Neural crest cell (in vitro differentiated cells): ENCODE results near the gene RNF144A. TPM values are rescaled to one million over a fixed set of nuclear protein-coding genes. Genes with fewer than 3 reads are reported as not detected.

Experiments used
- DNase-seq: peaks from one replicate; pipeline ENCODE4 v3.0.0; 2021; ENCODE audit warnings: low read depth, mixed read lengths, low spot score
- H3K27ac Mint-ChIP-seq: one replicate; pipeline ENCODE4 v1.8.0; 2021; ENCODE audit warnings: mild to moderate bottlenecking, mixed read lengths; ENCODE audit not compliant: unreplicated experiment
- H3K27me3 Mint-ChIP-seq: 2 replicates; pipeline ENCODE4 v1.8.0; 2021; ENCODE audit warnings: low read depth, mild to moderate bottlenecking, mixed read lengths
- H3K36me3 Mint-ChIP-seq: 2 replicates; pipeline ENCODE4 v1.8.0; 2021; ENCODE audit warnings: low read depth, mild to moderate bottlenecking, mixed read lengths
- H3K4me1 Mint-ChIP-seq: 2 replicates; pipeline ENCODE4 v1.8.0; 2021; ENCODE audit warnings: mixed read lengths
- H3K4me3 Mint-ChIP-seq: one replicate; pipeline ENCODE4 v1.8.0; 2021; ENCODE audit warnings: mild to moderate bottlenecking, mixed read lengths
- H3K9me3 Mint-ChIP-seq: 2 replicates; pipeline ENCODE4 v1.8.0; 2021; ENCODE audit warnings: mixed read lengths
- total RNA-seq: library from RNA; stranded (reverse); gene quantifications from 2 replicates; pipeline ENCODE4 v1.2.1, GENCODE V29; 2021
- TF ChIP-seq, protein P1 (sequence below): fragments of 200-600 bp; sonication (generic); conservative IDR thresholded peaks from 2 replicates; pipeline ENCODE4 v1.5.0; 2021; ENCODE audit warnings: antibody characterized with exemption, mild to moderate bottlenecking

RNF144A gene
- total RNA-seq, 1 donor from 2014 or later = 49.6 TPM

GRCh38 chr2:6940820-6941219, 23.6 kb downstream of the RNF144A start:
- no peak for DNase-seq
- Mint-ChIP-seq H3K27me3 (no peaks in the 10 kb centered on the region), H3K36me3 (peaks cover 34% of the 10 kb centered on the region), H3K4me1 (peaks cover 37% of the 10 kb centered on the region), H3K4me3 (no peak overlapping the region), H3K27ac (no peak overlapping the region), H3K9me3 (no peaks in the 10 kb centered on the region)
- TF ChIP-seq, protein P1, sequence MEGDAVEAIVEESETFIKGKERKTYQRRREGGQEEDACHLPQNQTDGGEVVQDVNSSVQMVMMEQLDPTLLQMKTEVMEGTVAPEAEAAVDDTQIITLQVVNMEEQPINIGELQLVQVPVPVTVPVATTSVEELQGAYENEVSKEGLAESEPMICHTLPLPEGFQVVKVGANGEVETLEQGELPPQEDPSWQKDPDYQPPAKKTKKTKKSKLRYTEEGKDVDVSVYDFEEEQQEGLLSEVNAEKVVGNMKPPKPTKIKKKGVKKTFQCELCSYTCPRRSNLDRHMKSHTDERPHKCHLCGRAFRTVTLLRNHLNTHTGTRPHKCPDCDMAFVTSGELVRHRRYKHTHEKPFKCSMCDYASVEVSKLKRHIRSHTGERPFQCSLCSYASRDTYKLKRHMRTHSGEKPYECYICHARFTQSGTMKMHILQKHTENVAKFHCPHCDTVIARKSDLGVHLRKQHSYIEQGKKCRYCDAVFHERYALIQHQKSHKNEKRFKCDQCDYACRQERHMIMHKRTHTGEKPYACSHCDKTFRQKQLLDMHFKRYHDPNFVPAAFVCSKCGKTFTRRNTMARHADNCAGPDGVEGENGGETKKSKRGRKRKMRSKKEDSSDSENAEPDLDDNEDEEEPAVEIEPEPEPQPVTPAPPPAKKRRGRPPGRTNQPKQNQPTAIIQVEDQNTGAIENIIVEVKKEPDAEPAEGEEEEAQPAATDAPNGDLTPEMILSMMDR = no peak

DNA sequence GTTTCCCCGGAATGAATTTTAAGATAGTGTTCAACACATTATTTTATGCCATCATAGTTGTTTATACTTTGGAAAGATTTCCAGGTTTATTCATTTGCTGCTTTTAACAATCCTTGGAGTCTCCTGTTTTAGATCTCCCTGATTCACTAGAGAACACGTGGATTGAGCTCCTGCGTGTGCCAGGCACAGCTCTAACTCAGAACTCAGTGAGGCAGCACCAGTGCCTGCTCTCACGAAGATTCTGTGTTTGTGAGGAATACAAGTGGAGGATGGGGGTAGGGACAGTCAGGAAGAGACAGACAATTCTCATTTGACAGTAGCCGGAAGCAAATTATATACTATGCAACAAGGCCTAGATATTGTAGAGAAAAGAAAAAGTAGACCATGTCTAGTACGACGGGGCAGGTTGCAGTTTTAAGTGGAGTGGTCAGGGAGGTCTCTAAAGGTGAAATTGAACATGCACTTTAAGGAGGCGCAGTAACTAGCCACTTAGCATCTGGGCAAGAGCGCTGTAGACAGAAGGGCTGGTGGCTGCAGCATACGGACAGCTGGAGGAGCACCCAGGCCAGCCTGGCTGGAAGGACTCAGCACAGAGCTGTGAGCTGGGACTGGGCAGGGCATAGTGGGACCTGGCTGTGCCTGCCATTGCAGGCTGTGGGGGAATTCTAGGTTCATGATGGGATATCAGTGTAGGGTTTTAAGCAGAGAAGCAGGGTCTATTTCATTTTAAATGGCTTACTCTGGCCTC, 24.3 kb downstream of the RNF144A start:
- Mint-ChIP-seq H3K36me3 (peaks cover 34% of the 10 kb centered on the region), H3K9me3 (no peaks in the 10 kb centered on the region), H3K4me3 (no peak overlapping the region), H3K4me1 (peaks cover 32% of the 10 kb centered on the region), H3K27me3 (no peaks in the 10 kb centered on the region), H3K27ac (peak overlapping the region; percentile 4)
- no peak for DNase-seq
- TF ChIP-seq, protein P1 = no peak

GRCh38 chr2:6942848-6943247, 25.6 kb downstream of the RNF144A start:
- peaks cover 27% of the 10 kb centered on the region for H3K4me1 Mint-ChIP-seq
- H3K4me3 Mint-ChIP-seq = no peak overlapping the region
- TF ChIP-seq, protein P1 = no peak
- no peaks in the 10 kb centered on the region for H3K9me3 Mint-ChIP-seq
- no peaks in the 10 kb centered on the region for H3K27me3 Mint-ChIP-seq
- H3K27ac Mint-ChIP-seq = peak overlapping the region; percentile 61
- no peak for DNase-seq
- peaks cover 36% of the 10 kb centered on the region for H3K36me3 Mint-ChIP-seq

- Mint-ChIP-seq H3K9me3 (no peaks in the 10 kb centered on the region), H3K27ac (no peak overlapping the region), H3K27me3 (no peaks in the 10 kb centered on the region), H3K36me3 (peaks cover 39% of the 10 kb centered on the region), H3K4me1 (peaks cover 26% of the 10 kb centered on the region), H3K4me3 (no peak overlapping the region)
- no peak for DNase-seq
- TF ChIP-seq, protein P1 = no peak
These were observed 26.3 kb downstream of the RNF144A start for GRCh38 chr2:6943523-6943922.

DNA sequence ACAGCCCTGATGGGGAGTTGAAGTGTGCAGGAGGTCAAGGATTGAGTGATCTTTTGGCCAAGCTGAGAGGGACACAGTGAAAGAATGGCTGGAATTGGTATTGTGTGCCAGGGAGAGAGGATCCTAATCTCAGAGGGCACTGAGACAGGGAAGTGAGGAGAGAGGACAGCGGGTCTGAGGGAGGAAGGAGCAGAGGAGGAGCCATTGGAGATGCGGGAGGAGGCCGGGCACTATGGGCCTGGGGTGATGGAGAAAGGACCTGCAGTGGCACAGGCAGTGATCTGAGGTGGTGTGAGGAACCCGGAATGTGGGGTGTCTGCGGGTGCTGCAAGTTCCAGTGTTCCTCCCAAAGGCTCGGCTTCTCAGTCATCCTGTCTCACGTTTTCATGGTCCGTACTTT, 26.8 kb downstream of the RNF144A start:
- TF ChIP-seq, protein P1 = no peak
- no peak overlapping the region for H3K27ac Mint-ChIP-seq
- peak overlapping the region; percentile 26 for H3K4me3 Mint-ChIP-seq
- DNase-seq = no peak
- peaks cover 43% of the 10 kb centered on the region for H3K36me3 Mint-ChIP-seq
- H3K27me3 Mint-ChIP-seq = no peaks in the 10 kb centered on the region
- H3K4me1 Mint-ChIP-seq = peaks cover 21% of the 10 kb centered on the region
- H3K9me3 Mint-ChIP-seq = no peaks in the 10 kb centered on the region
